ENCODE measurements around the gene TRIOBP.

GRCh38 chr22:37782340-37783168 is 85.7 kb downstream of the TRIOBP start:
- TF ChIP-seq, protein P1, sequence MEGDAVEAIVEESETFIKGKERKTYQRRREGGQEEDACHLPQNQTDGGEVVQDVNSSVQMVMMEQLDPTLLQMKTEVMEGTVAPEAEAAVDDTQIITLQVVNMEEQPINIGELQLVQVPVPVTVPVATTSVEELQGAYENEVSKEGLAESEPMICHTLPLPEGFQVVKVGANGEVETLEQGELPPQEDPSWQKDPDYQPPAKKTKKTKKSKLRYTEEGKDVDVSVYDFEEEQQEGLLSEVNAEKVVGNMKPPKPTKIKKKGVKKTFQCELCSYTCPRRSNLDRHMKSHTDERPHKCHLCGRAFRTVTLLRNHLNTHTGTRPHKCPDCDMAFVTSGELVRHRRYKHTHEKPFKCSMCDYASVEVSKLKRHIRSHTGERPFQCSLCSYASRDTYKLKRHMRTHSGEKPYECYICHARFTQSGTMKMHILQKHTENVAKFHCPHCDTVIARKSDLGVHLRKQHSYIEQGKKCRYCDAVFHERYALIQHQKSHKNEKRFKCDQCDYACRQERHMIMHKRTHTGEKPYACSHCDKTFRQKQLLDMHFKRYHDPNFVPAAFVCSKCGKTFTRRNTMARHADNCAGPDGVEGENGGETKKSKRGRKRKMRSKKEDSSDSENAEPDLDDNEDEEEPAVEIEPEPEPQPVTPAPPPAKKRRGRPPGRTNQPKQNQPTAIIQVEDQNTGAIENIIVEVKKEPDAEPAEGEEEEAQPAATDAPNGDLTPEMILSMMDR (IDR thresholded peaks at IDR 0.05), result no peak
- TF ChIP-seq POLR2A (IDR thresholded peaks at IDR 0.05) (no peak), POLR2AphosphoS5 (IDR thresholded peaks at IDR 0.05) (no peak)
